HFF-Myc (cell line): ENCODE results near the gene MTOR.

Experiments used
- DNase-seq: peaks from one replicate; pipeline ENCODE4 v3.0.0-alpha.2; 2011; ENCODE audit warnings: low read depth; ENCODE audit errors: extremely low read depth
- H3K4me3 ChIP-seq: replicated peaks from 2 replicates; pipeline ENCODE4 v1.5.1; 2011; ENCODE audit warnings: low read depth, mild to moderate bottlenecking, control low read depth, low read length
- CTCF ChIP-seq: IDR thresholded peaks from 2 replicates; pipeline ENCODE4 v1.5.1; 2012; ENCODE audit warnings: mild to moderate bottlenecking, low read depth, low read length, control low read depth; ENCODE audit errors: missing control alignments

The MTOR gene

GRCh38 chr1:11216074-11216473, 46.3 kb downstream of the MTOR start:
- DNase-seq: no peak
- no peak overlapping the region for H3K4me3 ChIP-seq
- no peak for TF ChIP-seq CTCF

- no peak for DNase-seq
- H3K4me3 ChIP-seq: no peak overlapping the region
- TF ChIP-seq CTCF: no peak
These were observed 46.9 kb downstream of the MTOR start for GRCh38 chr1:11215381-11216005.

GRCh38 chr1:11214698-11215380, 47.5 kb downstream of the MTOR start:
- DNase-seq: no peak
- H3K4me3 ChIP-seq: no peak overlapping the region
- no peak for TF ChIP-seq CTCF

- no peak for DNase-seq
- TF ChIP-seq CTCF: no peak
- H3K4me3 ChIP-seq: no peak overlapping the region
These were observed 50.3 kb downstream of the MTOR start for GRCh38 chr1:11211925-11212587.

GRCh38 chr1:11211461-11211860, 50.9 kb downstream of the MTOR start:
- no peak for TF ChIP-seq CTCF
- no peak for DNase-seq

GRCh38 chr1:11207898-11208611, 54.3 kb downstream of the MTOR start:
- no peak for DNase-seq
- no peak for TF ChIP-seq CTCF
- no peak overlapping the region for H3K4me3 ChIP-seq

More at GRCh38 chr1:11211461-11211860, 50.9 kb downstream of the MTOR start:
- no peak overlapping the region for H3K4me3 ChIP-seq
